Ascending aorta (tissue), 2 donors: ENCODE data around the gene KRTAP2-3. TPM values are rescaled to one million over a fixed set of nuclear protein-coding genes. Genes with fewer than 3 reads are reported as not detected.

Experiments
- DNase-seq, 2 donors: peaks; one replicate each; pipeline ENCODE4 v3.0.0-alpha.2; 2019; ENCODE audit warnings: low spot score in 2 of 2
- H3K27ac ChIP-seq, 2 donors: fragments of 200-600 bp; sonication (generic); one replicate each; pipeline ENCODE4 v1.5.1; 2016 to 2017; ENCODE audit warnings: mild to moderate bottlenecking in 1 of 2
- H3K27me3 ChIP-seq: fragments of 200-600 bp; sonication (generic); one replicate; pipeline ENCODE4 v1.5.1; 2017
- H3K36me3 ChIP-seq, 2 donors: fragments of 200-600 bp; sonication (generic); one replicate each; pipeline ENCODE4 v1.5.1; 2016
- H3K4me1 ChIP-seq, 2 donors: fragments of 200-600 bp; sonication (generic); one replicate each; pipeline ENCODE4 v1.5.1; 2016 to 2017; ENCODE audit warnings: mild to moderate bottlenecking in 1 of 2
- H3K4me3 ChIP-seq, 2 donors: fragments of 200-600 bp; sonication (generic); one replicate each; pipeline ENCODE4 v1.5.1; 2016 to 2017; ENCODE audit warnings: mild to moderate bottlenecking in 1 of 2
- H3K9me3 ChIP-seq, 2 donors: fragments of 200-600 bp; sonication (generic); one replicate each; pipeline ENCODE4 v1.5.1; 2016
- CTCF ChIP-seq, 3 experiments: fragments of 200-600 bp in 2 of 3; fragments of 450-650 bp in 1 of 3; sonication (generic) in 2 of 3; IDR thresholded peaks; one replicate each; pipeline ENCODE4 v1.5.1; 2016 to 2019; ENCODE audit warnings: antibody characterized with exemption in 3 of 3, mild to moderate bottlenecking in 1 of 3, moderate library complexity in 1 of 3
- intact Hi-C: fragments of 100-400 bp; cut with DNase I; formaldehyde crosslinking; loops from one replicate; pipeline ENCODE4 v1.15.1; 2023
- total RNA-seq: library from RNA; depleted of rRNA; stranded (reverse); fragments of >200 nt; gene quantifications from one replicate; pipeline ENCODE4 v1.1.0, GENCODE V29; 2016

The KRTAP2-3 gene
- total RNA-seq, 1 donor from 2014 or later, result not detected

GRCh38 chr17:41076788-41077187 is 16.9 kb upstream of the KRTAP2-3 start:
- H3K27ac ChIP-seq, result no peak overlapping the region
- H3K4me3 ChIP-seq, result no peak overlapping the region
- H3K9me3 ChIP-seq, result no peaks in the 10 kb centered on the region
- no peaks in the 10 kb centered on the region for H3K27me3 ChIP-seq
- no peak for DNase-seq
- intact Hi-C loops, result no loop called here
- H3K4me1 ChIP-seq, result no peaks in the 10 kb centered on the region
- TF ChIP-seq CTCF (IDR thresholded peaks at IDR 0.05), result no peak
- H3K36me3 ChIP-seq, result no peaks in the 10 kb centered on the region

- Histone ChIP-seq H3K4me1 (no peaks in the 10 kb centered on the region), H3K4me3 (no peak overlapping the region), H3K9me3 (no peaks in the 10 kb centered on the region), H3K27ac (no peak overlapping the region), H3K36me3 (no peaks in the 10 kb centered on the region), H3K27me3 (no peaks in the 10 kb centered on the region)
- intact Hi-C loops, result no loop called here
- no peak for TF ChIP-seq CTCF (IDR thresholded peaks at IDR 0.05)
- no peak for DNase-seq
Observed at GRCh38 chr17:41073676-41074075, 13.8 kb upstream of the KRTAP2-3 start.

GRCh38 chr17:41071606-41072360 is 11.9 kb upstream of the KRTAP2-3 start:
- Histone ChIP-seq H3K27ac (no peak overlapping the region), H3K36me3 (no peaks in the 10 kb centered on the region), H3K9me3 (no peaks in the 10 kb centered on the region), H3K4me3 (no peak overlapping the region), H3K4me1 (no peaks in the 10 kb centered on the region), H3K27me3 (no peaks in the 10 kb centered on the region)
- intact Hi-C loops, result no loop called here
- no peak for DNase-seq
- no peak for TF ChIP-seq CTCF (IDR thresholded peaks at IDR 0.05)

- H3K36me3 ChIP-seq, result no peaks in the 10 kb centered on the region
- no peak for DNase-seq
- H3K27me3 ChIP-seq, result no peaks in the 10 kb centered on the region
- no peak for TF ChIP-seq CTCF (IDR thresholded peaks at IDR 0.05)
- intact Hi-C loops, result no loop called here
- no peaks in the 10 kb centered on the region for H3K4me1 ChIP-seq
- H3K9me3 ChIP-seq, result no peaks in the 10 kb centered on the region
- no peak overlapping the region for H3K4me3 ChIP-seq
- H3K27ac ChIP-seq, result no peak overlapping the region
Observed at GRCh38 chr17:41069031-41069430, 9.1 kb upstream of the KRTAP2-3 start.

- no peak for TF ChIP-seq CTCF (IDR thresholded peaks at IDR 0.05)
Observed at GRCh38 chr17:41067281-41067680, 7.4 kb upstream of the KRTAP2-3 start.

More at GRCh38 chr17:41067281-41067680, 7.4 kb upstream of the KRTAP2-3 start:
- H3K4me1 ChIP-seq, result no peaks in the 10 kb centered on the region
- no peak overlapping the region for H3K4me3 ChIP-seq
- H3K9me3 ChIP-seq, result no peaks in the 10 kb centered on the region
- no peak overlapping the region for H3K27ac ChIP-seq
- no peaks in the 10 kb centered on the region for H3K27me3 ChIP-seq
- intact Hi-C loops, result no loop called here
- no peak for DNase-seq
- no peaks in the 10 kb centered on the region for H3K36me3 ChIP-seq
